A172 (cell line): ENCODE data around the gene PATL2. TPM values are rescaled to one million over a fixed set of nuclear protein-coding genes. Genes with fewer than 3 reads are reported as not detected.
"Not testable (repeated sequence)": the region's sequence is repeated elsewhere in the genome, so short reads cannot be mapped to it uniquely, and the experiment has no call there.

Experiments used
- DNase-seq: peaks from one replicate; pipeline ENCODE4 v3.0.0-alpha.2; 2015; ENCODE audit warnings: low spot score
- total RNA-seq: library from RNA; depleted of rRNA; stranded (reverse); fragments of >200 nt; shearing (Covaris generic); gene quantifications from 2 replicates; pipeline ENCODE4 v1.2.3, GENCODE V29; 2014

The PATL2 gene
- total RNA-seq, 1 experiment from 2014 or later: not detected

- no peak for DNase-seq
Measured at GRCh38 chr15:44719293-44719999, 8.3 kb upstream of the PATL2 start.

DNA sequence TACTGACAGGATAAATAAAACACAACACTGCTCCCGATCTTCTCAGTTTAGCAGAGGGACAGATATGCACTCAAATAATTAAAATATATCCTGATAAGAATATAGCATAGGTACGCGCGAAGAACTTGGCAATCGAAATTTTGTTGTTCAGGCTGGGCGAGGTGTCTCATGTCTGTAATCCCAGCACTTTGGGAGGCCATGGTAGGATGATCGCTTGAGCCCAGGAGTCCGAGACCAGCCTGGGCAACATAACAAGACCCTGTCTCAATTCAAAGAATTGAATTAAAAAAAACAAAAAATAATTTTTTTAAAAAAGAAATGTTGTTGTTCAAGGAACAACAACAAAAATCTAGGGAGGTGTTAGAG, 7.8 kb upstream of the PATL2 start:
- no peak for DNase-seq

GRCh38 chr15:44718180-44718926, 7.2 kb upstream of the PATL2 start:
- no peak for DNase-seq

DNA sequence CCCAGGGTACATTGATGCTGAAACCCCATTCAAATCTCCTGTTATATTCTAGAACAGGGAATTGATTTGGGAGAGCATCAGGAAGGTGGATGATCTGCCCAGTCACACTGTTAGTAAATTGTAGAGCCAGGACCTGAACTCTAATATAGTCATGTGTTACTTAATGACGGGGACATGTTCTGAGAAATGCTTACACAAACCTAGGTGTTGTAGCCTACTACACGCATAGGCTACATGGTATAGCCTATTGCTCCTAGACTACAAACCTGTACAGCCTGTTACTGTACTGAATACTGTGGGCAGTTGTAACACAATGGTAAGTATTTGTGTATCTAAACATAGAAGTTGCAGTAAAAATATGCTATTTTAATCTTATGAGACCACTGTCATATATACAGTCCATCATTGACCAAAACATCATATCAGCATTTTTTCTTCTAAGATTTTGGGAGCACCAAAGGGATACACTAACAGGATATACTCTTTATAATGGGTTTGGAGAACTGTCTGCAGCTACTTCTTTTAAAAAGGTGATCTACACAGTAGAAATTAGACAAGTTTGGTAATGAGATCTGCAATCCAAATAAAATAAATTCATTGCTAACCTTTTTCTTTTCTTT, 6.0 kb upstream of the PATL2 start:
- DNase-seq: no peak

DNA sequence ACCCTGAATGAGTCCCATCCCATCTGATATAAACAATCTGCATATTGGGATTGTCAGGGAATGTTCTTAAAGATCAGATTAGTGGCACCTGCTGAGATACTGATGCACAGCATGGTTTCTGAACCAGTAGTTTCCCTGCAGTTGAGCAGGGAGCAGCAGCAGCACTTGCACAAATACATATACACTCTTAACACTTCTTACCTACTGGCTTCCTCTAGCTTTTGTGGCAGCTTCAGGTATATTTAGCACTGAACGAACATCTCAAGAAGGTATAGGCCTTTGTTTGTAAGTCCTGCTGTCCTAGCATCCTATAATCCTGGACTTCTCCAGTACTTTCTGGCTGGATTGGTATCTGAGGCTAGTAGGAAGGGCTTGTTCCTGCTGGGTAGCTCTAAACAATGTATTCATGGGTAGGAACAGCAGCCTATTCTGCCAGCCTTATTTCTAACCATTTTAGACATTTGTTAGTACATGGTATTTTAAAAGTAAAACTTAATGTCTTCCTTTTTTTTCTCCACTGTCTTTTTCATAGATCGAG, 4.7 kb upstream of the PATL2 start:
- DNase-seq: no peak

DNA sequence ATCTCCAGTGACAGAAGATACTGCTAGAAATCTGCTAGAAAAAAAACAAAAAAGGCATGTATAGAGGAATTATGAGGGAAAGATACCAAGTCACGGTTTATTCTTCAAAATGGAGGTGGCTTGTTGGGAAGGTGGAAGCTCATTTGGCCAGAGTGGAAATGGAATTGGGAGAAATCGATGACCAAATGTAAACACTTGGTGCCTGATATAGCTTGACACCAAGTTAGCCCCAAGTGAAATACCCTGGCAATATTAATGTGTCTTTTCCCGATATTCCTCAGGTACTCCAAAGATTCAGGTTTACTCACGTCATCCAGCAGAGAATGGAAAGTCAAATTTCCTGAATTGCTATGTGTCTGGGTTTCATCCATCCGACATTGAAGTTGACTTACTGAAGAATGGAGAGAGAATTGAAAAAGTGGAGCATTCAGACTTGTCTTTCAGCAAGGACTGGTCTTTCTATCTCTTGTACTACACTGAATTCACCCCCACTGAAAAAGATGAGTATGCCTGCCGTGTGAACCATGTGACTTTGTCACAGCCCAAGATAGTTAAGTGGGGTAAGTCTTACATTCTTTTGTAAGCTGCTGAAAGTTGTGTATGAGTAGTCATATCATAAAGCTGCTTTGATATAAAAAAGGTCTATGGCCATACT, 4.1 kb upstream of the PATL2 start:
- no peak for DNase-seq

DNA sequence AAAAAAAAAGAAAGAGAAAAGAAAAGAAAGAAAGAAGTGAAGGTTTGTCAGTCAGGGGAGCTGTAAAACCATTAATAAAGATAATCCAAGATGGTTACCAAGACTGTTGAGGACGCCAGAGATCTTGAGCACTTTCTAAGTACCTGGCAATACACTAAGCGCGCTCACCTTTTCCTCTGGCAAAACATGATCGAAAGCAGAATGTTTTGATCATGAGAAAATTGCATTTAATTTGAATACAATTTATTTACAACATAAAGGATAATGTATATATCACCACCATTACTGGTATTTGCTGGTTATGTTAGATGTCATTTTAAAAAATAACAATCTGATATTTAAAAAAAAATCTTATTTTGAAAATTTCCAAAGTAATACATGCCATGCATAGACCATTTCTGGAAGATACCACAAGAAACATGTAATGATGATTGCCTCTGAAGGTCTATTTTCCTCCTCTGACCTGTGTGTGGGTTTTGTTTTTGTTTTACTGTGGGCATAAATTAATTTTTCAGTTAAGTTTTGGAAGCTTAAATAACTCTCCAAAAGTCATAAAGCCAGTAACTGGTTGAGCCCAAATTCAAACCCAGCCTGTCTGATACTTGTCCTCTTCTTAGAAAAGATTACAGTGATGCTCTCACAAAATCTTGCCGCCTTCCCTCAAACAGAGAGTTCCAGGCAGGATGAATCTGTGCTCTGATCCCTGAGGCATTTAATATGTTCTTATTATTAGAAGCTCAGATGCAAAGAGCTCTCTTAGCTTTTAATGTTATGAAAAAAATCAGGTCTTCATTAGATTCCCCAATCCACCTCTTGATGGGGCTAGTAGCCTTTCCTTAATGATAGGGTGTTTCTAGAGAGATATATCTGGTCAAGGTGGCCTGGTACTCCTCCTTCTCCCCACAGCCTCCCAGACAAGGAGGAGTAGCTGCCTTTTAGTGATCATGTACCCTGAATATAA, 2.2 kb upstream of the PATL2 start:
- no peak for DNase-seq

- DNase-seq: peak; percentile 78
Measured at GRCh38 chr15:44712346-44713005, 1.4 kb upstream of the PATL2 start.

DNA sequence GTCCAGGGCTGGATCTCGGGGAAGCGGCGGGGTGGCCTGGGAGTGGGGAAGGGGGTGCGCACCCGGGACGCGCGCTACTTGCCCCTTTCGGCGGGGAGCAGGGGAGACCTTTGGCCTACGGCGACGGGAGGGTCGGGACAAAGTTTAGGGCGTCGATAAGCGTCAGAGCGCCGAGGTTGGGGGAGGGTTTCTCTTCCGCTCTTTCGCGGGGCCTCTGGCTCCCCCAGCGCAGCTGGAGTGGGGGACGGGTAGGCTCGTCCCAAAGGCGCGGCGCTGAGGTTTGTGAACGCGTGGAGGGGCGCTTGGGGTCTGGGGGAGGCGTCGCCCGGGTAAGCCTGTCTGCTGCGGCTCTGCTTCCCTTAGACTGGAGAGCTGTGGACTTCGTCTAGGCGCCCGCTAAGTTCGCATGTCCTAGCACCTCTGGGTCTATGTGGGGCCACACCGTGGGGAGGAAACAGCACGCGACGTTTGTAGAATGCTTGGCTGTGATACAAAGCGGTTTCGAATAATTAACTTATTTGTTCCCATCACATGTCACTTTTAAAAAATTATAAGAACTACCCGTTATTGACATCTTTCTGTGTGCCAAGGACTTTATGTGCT, 721 bp upstream of the PATL2 start:
- DNase-seq: peak; percentile 23

DNA sequence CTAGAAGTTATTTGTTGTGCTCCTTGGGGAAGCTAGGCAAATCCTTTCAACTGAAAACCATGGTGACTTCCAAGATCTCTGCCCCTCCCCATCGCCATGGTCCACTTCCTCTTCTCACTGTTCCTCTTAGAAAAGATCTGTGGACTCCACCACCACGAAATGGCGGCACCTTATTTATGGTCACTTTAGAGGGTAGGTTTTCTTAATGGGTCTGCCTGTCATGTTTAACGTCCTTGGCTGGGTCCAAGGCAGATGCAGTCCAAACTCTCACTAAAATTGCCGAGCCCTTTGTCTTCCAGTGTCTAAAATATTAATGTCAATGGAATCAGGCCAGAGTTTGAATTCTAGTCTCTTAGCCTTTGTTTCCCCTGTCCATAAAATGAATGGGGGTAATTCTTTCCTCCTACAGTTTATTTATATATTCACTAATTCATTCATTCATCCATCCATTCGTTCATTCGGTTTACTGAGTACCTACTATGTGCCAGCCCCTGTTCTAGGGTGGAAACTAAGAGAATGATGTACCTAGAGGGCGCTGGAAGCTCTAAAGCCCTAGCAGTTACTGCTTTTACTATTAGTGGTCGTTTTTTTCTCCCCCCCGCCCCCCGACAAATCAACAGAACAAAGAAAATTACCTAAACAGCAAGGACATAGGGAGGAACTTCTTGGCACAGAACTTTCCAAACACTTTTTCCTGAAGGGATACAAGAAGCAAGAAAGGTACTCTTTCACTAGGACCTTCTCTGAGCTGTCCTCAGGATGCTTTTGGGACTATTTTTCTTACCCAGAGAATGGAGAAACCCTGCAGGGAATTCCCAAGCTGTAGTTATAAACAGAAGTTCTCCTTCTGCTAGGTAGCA, 657 bp downstream of the PATL2 start:
- peak; percentile 47 for DNase-seq

DNA sequence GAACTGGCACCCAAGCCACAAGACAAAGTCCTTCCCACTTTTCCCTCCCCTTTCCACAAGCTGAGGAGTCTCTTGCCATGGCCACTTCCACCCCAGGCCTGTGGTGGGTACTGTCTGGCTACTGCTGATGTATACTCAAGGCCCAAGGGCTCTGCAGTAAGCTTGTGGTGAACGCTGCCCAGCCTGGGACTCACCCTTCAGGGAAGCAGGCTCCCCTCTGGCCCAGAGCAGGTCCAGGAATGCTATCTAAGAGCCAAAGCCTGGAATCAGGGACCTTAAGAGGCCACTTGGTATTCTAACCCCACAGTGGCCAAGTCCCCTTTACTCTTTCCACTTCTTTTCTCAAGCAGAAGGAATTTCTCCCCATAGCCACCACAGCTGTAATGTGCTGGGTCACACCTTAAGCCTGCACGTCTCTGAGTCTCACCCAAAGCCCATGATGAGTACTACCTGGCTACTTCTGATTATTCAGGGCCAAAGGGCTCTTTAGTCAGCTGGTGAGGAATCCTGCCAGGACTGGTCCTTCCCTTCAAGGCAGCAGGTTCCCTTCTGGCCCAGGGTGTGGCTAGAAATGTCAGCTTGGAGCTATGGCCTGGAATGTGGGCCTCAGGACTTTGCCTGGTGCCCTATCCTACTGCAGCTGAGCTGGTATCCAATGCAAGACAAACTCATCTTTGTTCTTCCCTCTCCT, 4.0 kb downstream of the PATL2 start:
- DNase-seq: no peak

GRCh38 chr15:44706401-44706800, 4.7 kb downstream of the PATL2 start:
- no peak for DNase-seq

GRCh38 chr15:44705986-44706385, 5.1 kb downstream of the PATL2 start:
- DNase-seq: no peak

DNA sequence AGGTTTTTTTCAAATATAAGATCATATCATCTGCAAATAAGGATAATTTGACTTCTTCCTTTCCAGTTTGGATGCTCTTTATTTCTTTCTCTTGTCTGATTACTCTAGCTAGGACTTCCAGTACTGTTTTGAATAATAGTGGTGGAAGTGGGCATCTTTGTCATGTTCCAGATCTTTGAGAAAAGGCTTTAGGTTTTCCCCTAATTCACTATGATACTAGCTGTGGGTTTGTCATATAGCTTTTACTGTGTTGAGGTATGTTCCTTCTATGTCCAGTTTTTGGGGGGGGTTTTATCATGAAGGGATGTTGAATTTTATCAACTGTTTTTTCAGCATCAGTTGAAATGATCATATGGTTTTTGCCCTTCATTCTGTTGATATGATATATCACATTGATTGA, 10.4 kb downstream of the PATL2 start:
- DNase-seq: not testable (repeated sequence)

- no peak for DNase-seq
Measured at GRCh38 chr15:44698641-44699040, 12.5 kb downstream of the PATL2 start.

DNA sequence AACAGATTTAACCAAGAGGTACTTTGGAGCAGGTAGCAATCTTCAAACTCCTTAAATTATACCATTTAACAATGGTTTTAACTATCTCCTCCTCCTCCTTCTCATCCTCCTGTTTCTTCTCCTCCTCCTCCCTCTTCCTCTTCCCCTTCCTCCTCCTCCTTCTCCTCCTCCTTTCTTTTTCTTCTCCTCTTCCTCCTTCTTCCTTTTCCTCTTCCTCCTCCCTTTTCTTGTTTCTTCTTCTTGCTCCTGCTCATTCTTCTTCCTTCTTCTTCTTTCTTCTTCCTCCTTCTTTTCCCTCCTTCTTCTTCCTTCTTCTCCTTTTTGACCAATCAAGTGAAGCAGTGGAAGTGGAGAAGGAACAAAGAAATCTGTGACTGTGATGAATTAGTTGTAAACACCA, 14.1 kb downstream of the PATL2 start:
- no peak for DNase-seq

DNA sequence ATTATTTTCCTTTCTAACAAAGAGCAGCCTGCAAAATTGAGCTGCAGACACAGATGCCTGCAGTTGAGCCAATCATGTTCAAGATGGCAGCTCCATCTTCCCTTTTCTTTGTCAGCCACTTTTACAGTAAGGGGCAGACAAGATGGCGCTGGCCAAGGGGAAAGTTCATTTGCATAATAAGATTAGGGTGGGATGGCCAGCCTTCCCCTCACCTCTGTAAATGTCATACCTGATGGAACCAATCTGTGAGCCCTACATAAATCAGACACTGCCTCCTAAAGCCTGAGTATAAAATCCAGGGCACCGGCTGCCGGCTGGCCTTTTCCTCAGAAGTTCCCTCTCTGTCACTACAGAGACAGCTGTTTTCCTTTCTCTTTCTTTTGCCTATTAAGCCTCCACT, 15.8 kb downstream of the PATL2 start:
- DNase-seq: no peak

DNA sequence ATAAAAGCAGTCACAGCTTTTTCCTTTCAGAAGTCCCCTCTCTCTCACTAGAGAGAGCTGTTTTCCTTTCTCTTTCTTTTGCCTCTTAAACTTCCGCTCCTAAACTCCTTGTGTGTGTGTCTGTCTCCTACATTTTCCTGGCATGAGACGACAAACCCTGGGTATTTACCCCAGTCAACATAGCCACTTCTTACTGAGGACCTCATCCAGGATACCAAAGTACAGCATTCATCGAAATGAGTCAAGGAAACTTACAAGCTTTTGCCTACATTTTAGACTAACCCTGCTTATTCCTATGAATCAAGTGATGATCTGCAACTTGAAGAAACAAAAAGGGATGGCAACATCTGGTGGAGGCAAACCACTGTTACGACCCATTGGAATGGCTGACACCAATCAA, 16.7 kb downstream of the PATL2 start:
- no peak for DNase-seq

- no peak for DNase-seq
Measured at GRCh38 chr15:44692659-44693058, 18.5 kb downstream of the PATL2 start.
